ENCODE data around the gene SERPINA5.

The SERPINA5 gene

DNA sequence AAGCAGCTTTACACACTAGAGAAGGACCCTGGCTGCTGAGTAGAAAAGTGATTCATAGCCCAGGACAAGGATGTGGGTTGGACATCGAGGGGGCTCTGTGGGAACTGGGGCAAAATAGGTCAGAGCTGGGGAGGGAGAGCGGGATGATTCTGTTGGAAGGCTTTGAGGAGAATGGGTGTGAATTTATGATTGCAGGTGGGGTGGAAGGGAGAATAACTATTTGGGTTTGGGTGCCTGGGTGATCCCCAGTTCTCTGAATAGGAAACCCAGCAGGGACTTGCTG lies 44.1 kb downstream of the SERPINA5 start:
- Histone ChIP-seq H3K4me1 (ENCODE audit: control insufficient read depth, insufficient read depth, low read length) (no peaks in the 10 kb centered on the region), H3K27ac (ENCODE audit: extremely low read depth, low read depth, low read length) (no peak overlapping the region), H3K4me3 (ENCODE audit: low read depth, low read length) (no peak overlapping the region), H3K9me3 (ENCODE audit: control insufficient read depth, insufficient read depth, low read depth, low read length) (no peaks in the 10 kb centered on the region), H3K36me3 (ENCODE audit: control insufficient read depth in 2 of 2, insufficient read depth in 1 of 2, low read length in 2 of 2) (no peaks in the 10 kb centered on the region)
- POLR2A ChIA-PET: no interaction called here
- TF ChIP-seq, protein P1, sequence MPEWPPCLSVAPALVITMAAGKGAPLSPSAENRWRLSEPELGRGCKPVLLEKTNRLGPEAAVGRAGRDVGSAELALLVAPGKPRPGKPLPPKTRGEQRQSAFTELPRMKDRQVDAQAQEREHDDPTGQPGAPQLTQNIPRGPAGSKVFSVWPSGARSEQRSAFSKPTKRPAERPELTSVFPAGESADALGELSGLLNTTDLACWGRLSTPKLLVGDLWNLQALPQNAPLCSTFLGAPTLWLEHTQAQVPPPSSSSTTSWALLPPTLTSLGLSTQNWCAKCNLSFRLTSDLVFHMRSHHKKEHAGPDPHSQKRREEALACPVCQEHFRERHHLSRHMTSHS (tag by site-specific recombination; IDR thresholded peaks at IDR 0.05): no peak
- TF ChIP-seq, protein P2, sequence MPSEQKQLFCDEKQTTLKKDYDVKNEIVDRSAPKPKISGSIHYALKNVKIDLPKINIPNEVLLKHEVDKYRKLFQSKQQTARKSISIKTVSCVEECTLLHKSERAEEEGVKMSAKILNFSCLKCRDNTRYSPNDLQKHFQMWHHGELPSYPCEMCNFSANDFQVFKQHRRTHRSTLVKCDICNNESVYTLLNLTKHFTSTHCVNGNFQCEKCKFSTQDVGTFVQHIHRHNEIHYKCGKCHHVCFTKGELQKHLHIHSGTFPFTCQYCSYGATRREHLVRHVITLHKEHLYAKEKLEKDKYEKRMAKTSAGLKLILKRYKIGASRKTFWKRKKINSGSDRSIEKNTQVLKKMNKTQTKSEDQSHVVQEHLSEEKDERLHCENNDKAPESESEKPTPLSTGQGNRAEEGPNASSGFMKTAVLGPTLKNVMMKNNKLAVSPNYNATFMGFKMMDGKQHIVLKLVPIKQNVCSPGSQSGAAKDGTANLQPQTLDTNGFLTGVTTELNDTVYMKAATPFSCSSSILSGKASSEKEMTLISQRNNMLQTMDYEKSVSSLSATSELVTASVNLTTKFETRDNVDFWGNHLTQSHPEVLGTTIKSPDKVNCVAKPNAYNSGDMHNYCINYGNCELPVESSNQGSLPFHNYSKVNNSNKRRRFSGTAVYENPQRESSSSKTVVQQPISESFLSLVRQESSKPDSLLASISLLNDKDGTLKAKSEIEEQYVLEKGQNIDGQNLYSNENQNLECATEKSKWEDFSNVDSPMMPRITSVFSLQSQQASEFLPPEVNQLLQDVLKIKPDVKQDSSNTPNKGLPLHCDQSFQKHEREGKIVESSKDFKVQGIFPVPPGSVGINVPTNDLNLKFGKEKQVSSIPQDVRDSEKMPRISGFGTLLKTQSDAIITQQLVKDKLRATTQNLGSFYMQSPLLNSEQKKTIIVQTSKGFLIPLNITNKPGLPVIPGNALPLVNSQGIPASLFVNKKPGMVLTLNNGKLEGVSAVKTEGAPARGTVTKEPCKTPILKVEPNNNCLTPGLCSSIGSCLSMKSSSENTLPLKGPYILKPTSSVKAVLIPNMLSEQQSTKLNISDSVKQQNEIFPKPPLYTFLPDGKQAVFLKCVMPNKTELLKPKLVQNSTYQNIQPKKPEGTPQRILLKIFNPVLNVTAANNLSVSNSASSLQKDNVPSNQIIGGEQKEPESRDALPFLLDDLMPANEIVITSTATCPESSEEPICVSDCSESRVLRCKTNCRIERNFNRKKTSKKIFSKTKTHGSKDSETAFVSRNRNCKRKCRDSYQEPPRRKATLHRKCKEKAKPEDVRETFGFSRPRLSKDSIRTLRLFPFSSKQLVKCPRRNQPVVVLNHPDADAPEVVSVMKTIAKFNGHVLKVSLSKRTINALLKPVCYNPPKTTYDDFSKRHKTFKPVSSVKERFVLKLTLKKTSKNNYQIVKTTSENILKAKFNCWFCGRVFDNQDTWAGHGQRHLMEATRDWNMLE (tag by site-specific recombination; conservative IDR thresholded peaks at IDR 0.05; ENCODE audit: low read depth): no peak
- TF ChIP-seq GLIS1 (tag by site-specific recombination; IDR thresholded peaks at IDR 0.05) (no peak), ZNF114 (tag by site-specific recombination; IDR thresholded peaks at IDR 0.05) (no peak), ZNF292 (tag by site-specific recombination; IDR thresholded peaks at IDR 0.05; ENCODE audit: borderline replicate concordance, low read depth) (no peak), ZIC2 (tag by site-specific recombination; IDR thresholded peaks at IDR 0.05) (no peak), ZNF211 (tag by site-specific recombination; IDR thresholded peaks at IDR 0.05; ENCODE audit: low read depth) (no peak), ZNF221 (tag by site-specific recombination; IDR thresholded peaks at IDR 0.05; ENCODE audit: borderline replicate concordance) (no peak), ZNF366 (tag by site-specific recombination; conservative IDR thresholded peaks at IDR 0.05) (no peak), KLF8 (tag by site-specific recombination; IDR thresholded peaks at IDR 0.05) (no peak), SCRT1 (tag by site-specific recombination; IDR thresholded peaks at IDR 0.05; ENCODE audit: borderline replicate concordance) (no peak), ZBTB8A (tag by site-specific recombination; IDR thresholded peaks at IDR 0.05) (no peak), ZNF600 (tag by site-specific recombination; IDR thresholded peaks at IDR 0.05) (no peak)
- CTCF ChIA-PET: no interaction called here

DNA sequence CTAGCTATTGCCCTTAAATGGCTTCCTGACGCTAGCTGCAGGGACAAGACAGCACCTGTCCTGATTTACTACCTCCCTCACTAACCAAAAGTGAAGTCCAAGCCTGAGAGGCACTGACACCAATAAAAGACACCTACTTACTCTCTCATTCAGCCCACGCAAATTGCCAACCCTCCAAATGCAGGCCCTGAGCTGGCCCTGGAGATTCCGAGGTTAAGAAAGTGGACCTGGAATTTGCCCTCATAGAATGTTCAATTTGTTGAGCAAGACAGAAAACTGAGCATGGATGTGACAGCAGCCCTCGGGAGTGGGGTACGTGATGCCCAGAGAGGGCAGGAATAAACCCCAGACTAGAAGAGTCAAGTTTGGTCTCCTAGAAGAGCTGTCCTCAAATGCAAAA lies 47.4 kb downstream of the SERPINA5 start:
- Histone ChIP-seq H3K36me3 (ENCODE audit: control insufficient read depth in 2 of 2, insufficient read depth in 1 of 2, low read length in 2 of 2) (no peaks in the 10 kb centered on the region), H3K4me1 (ENCODE audit: control insufficient read depth, insufficient read depth, low read length) (no peaks in the 10 kb centered on the region), H3K4me3 (ENCODE audit: low read depth, low read length) (no peak overlapping the region), H3K27ac (ENCODE audit: extremely low read depth, low read depth, low read length) (no peak overlapping the region), H3K9me3 (ENCODE audit: control insufficient read depth, insufficient read depth, low read depth, low read length) (no peaks in the 10 kb centered on the region)
- TF ChIP-seq ZFHX2 (tag by site-specific recombination; conservative IDR thresholded peaks at IDR 0.05): 0 out of 2 replicates have a peak, but pooled peaks have one; percentile 15
- TF ChIP-seq, protein P3, sequence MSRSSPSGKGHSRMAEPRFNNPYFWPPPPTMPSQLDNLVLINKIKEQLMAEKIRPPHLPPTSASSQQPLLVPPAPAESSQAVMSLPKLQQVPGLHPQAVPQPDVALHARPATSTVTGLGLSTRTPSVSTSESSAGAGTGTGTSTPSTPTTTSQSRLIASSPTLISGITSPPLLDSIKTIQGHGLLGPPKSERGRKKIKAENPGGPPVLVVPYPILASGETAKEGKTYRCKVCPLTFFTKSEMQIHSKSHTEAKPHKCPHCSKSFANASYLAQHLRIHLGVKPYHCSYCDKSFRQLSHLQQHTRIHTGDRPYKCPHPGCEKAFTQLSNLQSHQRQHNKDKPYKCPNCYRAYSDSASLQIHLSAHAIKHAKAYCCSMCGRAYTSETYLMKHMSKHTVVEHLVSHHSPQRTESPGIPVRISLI (tag by site-specific recombination; IDR thresholded peaks at IDR 0.05): no peak
- CTCF ChIA-PET: interaction anchor here (1.2 kb wide), 1 partner anchor 13 kb away, joined by 3 read pairs; no protein-coding TSS in a partner anchor
- POLR2A ChIA-PET: no interaction called here

DNA sequence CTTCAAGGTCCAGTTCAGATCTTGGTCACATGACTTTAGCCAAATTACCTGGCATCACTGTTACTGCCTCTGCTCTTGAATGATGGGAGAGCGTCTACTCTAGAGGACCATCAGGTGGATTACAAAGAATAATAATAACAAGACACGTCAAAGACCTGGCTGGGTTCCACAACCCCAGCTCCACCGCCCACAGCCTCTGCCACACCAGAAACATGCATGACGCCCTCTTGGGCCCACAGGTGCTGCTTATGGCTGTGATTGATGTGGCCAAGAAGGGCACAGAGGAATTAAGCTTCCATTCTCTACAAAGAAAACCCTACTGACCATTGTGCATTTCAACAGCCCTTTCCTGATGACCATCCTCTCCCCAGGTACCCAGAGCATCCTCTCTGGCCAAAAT lies 49.2 kb downstream of the SERPINA5 start:
- no peaks in the 10 kb centered on the region for H3K9me3 ChIP-seq (ENCODE audit: control insufficient read depth, insufficient read depth, low read depth, low read length)
- ChIA-PET CTCF (interaction anchor here (0.7 kb wide), 1 partner anchor 802 kb away, joined by 3 read pairs; no protein-coding TSS in a partner anchor), POLR2A (no interaction called here)
- no peak overlapping the region for H3K27ac ChIP-seq (ENCODE audit: extremely low read depth, low read depth, low read length)
- H3K36me3 ChIP-seq (ENCODE audit: control insufficient read depth in 2 of 2, insufficient read depth in 1 of 2, low read length in 2 of 2): no peaks in the 10 kb centered on the region
- no peak overlapping the region for H3K4me3 ChIP-seq (ENCODE audit: low read depth, low read length)
- H3K4me1 ChIP-seq (ENCODE audit: control insufficient read depth, insufficient read depth, low read length): no peaks in the 10 kb centered on the region
- TF ChIP-seq ZNF175 (tag by site-specific recombination; IDR thresholded peaks at IDR 0.05) (no peak), ZFHX2 (tag by site-specific recombination; conservative IDR thresholded peaks at IDR 0.05) (0 out of 2 replicates have a peak, but pooled peaks have one; percentile 24), EGR2 (tag by site-specific recombination; IDR thresholded peaks at IDR 0.05; ENCODE audit: low read depth) (peak; percentile 12; the same call in 1 of the 2 replicates)
- TF ChIP-seq, protein P4, sequence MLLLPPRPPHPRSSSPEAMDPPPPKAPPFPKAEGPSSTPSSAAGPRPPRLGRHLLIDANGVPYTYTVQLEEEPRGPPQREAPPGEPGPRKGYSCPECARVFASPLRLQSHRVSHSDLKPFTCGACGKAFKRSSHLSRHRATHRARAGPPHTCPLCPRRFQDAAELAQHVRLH (tag by site-specific recombination; IDR thresholded peaks at IDR 0.05): no peak

All from HEK293 (cell line).